ENCODE data around the gene CLTRN.

GRCh38 chrX:15664487-15665444 is at the start of gene CLTRN:
- TF ChIP-seq ZNF274 (IDR thresholded peaks at IDR 0.05; ENCODE audit: borderline replicate concordance, extremely low read depth, low read length) (no peak), HDAC6 (IDR thresholded peaks at IDR 0.05; ENCODE audit: low read depth, low read length) (no peak), CBX5 (IDR thresholded peaks at IDR 0.05; ENCODE audit: low read depth, low read length) (no peak), RXRA (IDR thresholded peaks at IDR 0.05; ENCODE audit: insufficient read depth, low read depth, low read length) (no peak), EZH2 (IDR thresholded peaks at IDR 0.05; ENCODE audit: low read depth, low read length, severe bottlenecking) (no peak), RNF2 (IDR thresholded peaks at IDR 0.05; ENCODE audit: borderline replicate concordance, low read depth, low read length, missing control alignments, poor library complexity, severe bottlenecking) (no peak), RFX5 (IDR thresholded peaks at IDR 0.05; ENCODE audit: borderline replicate concordance, low read depth, low read length) (no peak), BCL11A (IDR thresholded peaks at IDR 0.05; ENCODE audit: low read depth in 2 of 2, low read length in 2 of 2) (no peak), TAF1 (IDR thresholded peaks at IDR 0.05; ENCODE audit: low read depth, low read length) (no peak)
- TF ChIP-seq, protein P1, sequence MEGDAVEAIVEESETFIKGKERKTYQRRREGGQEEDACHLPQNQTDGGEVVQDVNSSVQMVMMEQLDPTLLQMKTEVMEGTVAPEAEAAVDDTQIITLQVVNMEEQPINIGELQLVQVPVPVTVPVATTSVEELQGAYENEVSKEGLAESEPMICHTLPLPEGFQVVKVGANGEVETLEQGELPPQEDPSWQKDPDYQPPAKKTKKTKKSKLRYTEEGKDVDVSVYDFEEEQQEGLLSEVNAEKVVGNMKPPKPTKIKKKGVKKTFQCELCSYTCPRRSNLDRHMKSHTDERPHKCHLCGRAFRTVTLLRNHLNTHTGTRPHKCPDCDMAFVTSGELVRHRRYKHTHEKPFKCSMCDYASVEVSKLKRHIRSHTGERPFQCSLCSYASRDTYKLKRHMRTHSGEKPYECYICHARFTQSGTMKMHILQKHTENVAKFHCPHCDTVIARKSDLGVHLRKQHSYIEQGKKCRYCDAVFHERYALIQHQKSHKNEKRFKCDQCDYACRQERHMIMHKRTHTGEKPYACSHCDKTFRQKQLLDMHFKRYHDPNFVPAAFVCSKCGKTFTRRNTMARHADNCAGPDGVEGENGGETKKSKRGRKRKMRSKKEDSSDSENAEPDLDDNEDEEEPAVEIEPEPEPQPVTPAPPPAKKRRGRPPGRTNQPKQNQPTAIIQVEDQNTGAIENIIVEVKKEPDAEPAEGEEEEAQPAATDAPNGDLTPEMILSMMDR (IDR thresholded peaks at IDR 0.05; ENCODE audit: control extremely low read depth in 1 of 3, insufficient read depth in 1 of 3, low read depth in 1 of 3, low read length in 3 of 3), result no peak
- TF ChIP-seq, protein P2, sequence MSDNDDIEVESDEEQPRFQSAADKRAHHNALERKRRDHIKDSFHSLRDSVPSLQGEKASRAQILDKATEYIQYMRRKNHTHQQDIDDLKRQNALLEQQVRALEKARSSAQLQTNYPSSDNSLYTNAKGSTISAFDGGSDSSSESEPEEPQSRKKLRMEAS (IDR thresholded peaks at IDR 0.05), result no peak
